NOMO-1 treated with dmso at 0.1 percent for 144 hours (cell line): ENCODE measurements around the gene AQP12B.
"Not testable (repeated sequence)": the region's sequence is repeated elsewhere in the genome, so short reads cannot be mapped to it uniquely, and the experiment has no call there.

Experiments
- DNase-seq: peaks from one replicate; lab custom pipeline; 2025; ENCODE audit not compliant: unreplicated experiment; lab: John Stamatoyannopoulos, UW

AQP12B gene

GRCh38 chr2:240701736-240702639, 19.3 kb upstream of the AQP12B start:
- no peak for DNase-seq

GRCh38 chr2:240701091-240701735, 18.5 kb upstream of the AQP12B start:
- no peak for DNase-seq

- DNase-seq = not testable (repeated sequence)
Observed at GRCh38 chr2:240700616-240701015, 17.9 kb upstream of the AQP12B start.

GRCh38 chr2:240699835-240700234, 17.1 kb upstream of the AQP12B start:
- not testable (repeated sequence) for DNase-seq

- not testable (repeated sequence) for DNase-seq
Observed at GRCh38 chr2:240698852-240699561, 16.3 kb upstream of the AQP12B start.

- DNase-seq = not testable (repeated sequence)
Observed at GRCh38 chr2:240696469-240696868, 13.8 kb upstream of the AQP12B start.

- not testable (repeated sequence) for DNase-seq
Observed at GRCh38 chr2:240695593-240695992, 12.9 kb upstream of the AQP12B start.

- not testable (repeated sequence) for DNase-seq
Observed at GRCh38 chr2:240694304-240694703, 11.6 kb upstream of the AQP12B start.

GRCh38 chr2:240692583-240693561, 10.2 kb upstream of the AQP12B start:
- DNase-seq = not testable (repeated sequence)

GRCh38 chr2:240691631-240692420, 9.1 kb upstream of the AQP12B start, which contains the start of gene AQP12A:
AQP12A (plus strand) TSS chr2:240691866; CDS start chr2:240691914, 48 bp downstream.
- not testable (repeated sequence) for DNase-seq

- not testable (repeated sequence) for DNase-seq
Observed at GRCh38 chr2:240691075-240691427, 8.4 kb upstream of the AQP12B start.

GRCh38 chr2:240690421-240691074, 7.9 kb upstream of the AQP12B start:
- DNase-seq = not testable (repeated sequence)

- no peak for DNase-seq
Observed at GRCh38 chr2:240689975-240690374, 7.3 kb upstream of the AQP12B start.

- DNase-seq = no peak
Observed at GRCh38 chr2:240688553-240688919, 5.9 kb upstream of the AQP12B start.

GRCh38 chr2:240687741-240688552, 5.3 kb upstream of the AQP12B start:
- DNase-seq = no peak

- DNase-seq = no peak
Observed at GRCh38 chr2:240687045-240687740, 4.5 kb upstream of the AQP12B start.

GRCh38 chr2:240686460-240686859, 3.8 kb upstream of the AQP12B start:
- peak; percentile 9 for DNase-seq
